ENCODE data around the gene GPR146.

- TF ChIP-seq, protein P1, sequence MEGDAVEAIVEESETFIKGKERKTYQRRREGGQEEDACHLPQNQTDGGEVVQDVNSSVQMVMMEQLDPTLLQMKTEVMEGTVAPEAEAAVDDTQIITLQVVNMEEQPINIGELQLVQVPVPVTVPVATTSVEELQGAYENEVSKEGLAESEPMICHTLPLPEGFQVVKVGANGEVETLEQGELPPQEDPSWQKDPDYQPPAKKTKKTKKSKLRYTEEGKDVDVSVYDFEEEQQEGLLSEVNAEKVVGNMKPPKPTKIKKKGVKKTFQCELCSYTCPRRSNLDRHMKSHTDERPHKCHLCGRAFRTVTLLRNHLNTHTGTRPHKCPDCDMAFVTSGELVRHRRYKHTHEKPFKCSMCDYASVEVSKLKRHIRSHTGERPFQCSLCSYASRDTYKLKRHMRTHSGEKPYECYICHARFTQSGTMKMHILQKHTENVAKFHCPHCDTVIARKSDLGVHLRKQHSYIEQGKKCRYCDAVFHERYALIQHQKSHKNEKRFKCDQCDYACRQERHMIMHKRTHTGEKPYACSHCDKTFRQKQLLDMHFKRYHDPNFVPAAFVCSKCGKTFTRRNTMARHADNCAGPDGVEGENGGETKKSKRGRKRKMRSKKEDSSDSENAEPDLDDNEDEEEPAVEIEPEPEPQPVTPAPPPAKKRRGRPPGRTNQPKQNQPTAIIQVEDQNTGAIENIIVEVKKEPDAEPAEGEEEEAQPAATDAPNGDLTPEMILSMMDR (IDR thresholded peaks at IDR 0.05), result no peak
- no peak for TF ChIP-seq EP300 (IDR thresholded peaks at IDR 0.05; ENCODE audit: low read depth)
- no peak for TF ChIP-seq POLR2A (IDR thresholded peaks at IDR 0.05)
Observed at GRCh38 chr7:1099154-1099542, 54.8 kb downstream of the GPR146 start.

Data from transverse colon (tissue), 3 donors.